MCF 10A (cell line): Measurements from ENCODE around the gene SORCS1. TPM values are rescaled to one million over a fixed set of nuclear protein-coding genes. Genes with fewer than 3 reads are reported as not detected.

Source experiments
- Bru-seq: library from RNA; stranded (reverse); fragments of 400-500 nt; gene quantifications from one replicate; lab custom pipeline; 2021; lab: Mats Ljungman, UMichigan
- BruChase-seq, 2 experiments: library from RNA; stranded (reverse); fragments of 400-500 nt; gene quantifications; one replicate each; lab custom pipeline; 2021; lab: Mats Ljungman, UMichigan
- BruUV-seq: library from RNA; stranded (reverse); fragments of 400-500 nt; replicated peaks from 2 replicates; lab custom pipeline; 2021; lab: Mats Ljungman, UMichigan
- CTCF ChIA-PET: fragments of 300-600 bp; sonication (Branson Sonifier 250); formaldehyde crosslinking; extraction: SDS; loops from one replicate; lab custom pipeline; 2021; ENCODE audit warnings: antibody characterized with exemption, inconsistent platforms; lab: Yijun Ruan, JAX
- POLR2A ChIA-PET: fragments of 300-600, 350-650 bp; sonication (Branson Sonifier 250); formaldehyde crosslinking; extraction: SDS; loops from one replicate; lab custom pipeline; 2020; ENCODE audit warnings: antibody characterized with exemption, inconsistent platforms; lab: Yijun Ruan, JAX
- DNase-seq: peaks from one replicate; pipeline ENCODE4 v3.0.0-alpha.2; 2018; ENCODE audit not compliant: unreplicated experiment
- H3K27ac Mint-ChIP-seq: one replicate; pipeline ENCODE4 v1.8.0; 2022; ENCODE audit warnings: mild to moderate bottlenecking, low read depth, mixed read lengths; ENCODE audit not compliant: unreplicated experiment
- H3K27me3 Mint-ChIP-seq: one replicate; pipeline ENCODE4 v1.8.0; 2022; ENCODE audit warnings: mixed read lengths; ENCODE audit not compliant: insufficient read depth, unreplicated experiment
- H3K36me3 Mint-ChIP-seq: one replicate; pipeline ENCODE4 v1.8.0; 2022; ENCODE audit warnings: mild to moderate bottlenecking, moderate library complexity, mixed read lengths; ENCODE audit not compliant: insufficient read depth, unreplicated experiment
- H3K4me1 Mint-ChIP-seq: one replicate; pipeline ENCODE4 v1.8.0; 2022; ENCODE audit warnings: mixed read lengths; ENCODE audit not compliant: insufficient read depth, unreplicated experiment
- H3K4me3 Mint-ChIP-seq: one replicate; pipeline ENCODE4 v1.8.0; 2022; ENCODE audit warnings: mild to moderate bottlenecking, moderate library complexity, mixed read lengths; ENCODE audit not compliant: unreplicated experiment
- H3K9me3 Mint-ChIP-seq: one replicate; pipeline ENCODE4 v1.8.0; 2022; ENCODE audit warnings: mixed read lengths; ENCODE audit not compliant: unreplicated experiment
- CTCF ChIP-seq: fragments of 200-600 bp; IDR thresholded peaks from one replicate; pipeline ENCODE4 v1.8.0; 2022; ENCODE audit warnings: antibody characterized with exemption, mild to moderate bottlenecking; ENCODE audit not compliant: unreplicated experiment
- intact Hi-C: fragments of 100-400 bp; cut with micrococcal nuclease; formaldehyde crosslinking; loops from 2 replicates; pipeline ENCODE4 v1.14.1; 2022
- long read RNA-seq: library from polyadenylated mRNA; stranded (forward); transcript quantifications from one replicate; pipeline ENCODE4 v2.0.0, GENCODE V29; 2022
- total RNA-seq: library from RNA; stranded (reverse); gene quantifications from 2 replicates; pipeline ENCODE4 v1.2.3, GENCODE V29; 2022

The SORCS1 gene
- 0.54 TPM in 1 of 2 replicates, not detected in the other for total RNA-seq
- Bru-seq, nascent RNA = percentile 4 among the genes with signal in this experiment
- BruChase-seq, experiment 1, labeled RNA remaining after a 6-hour chase = percentile 3 among the genes with signal in this experiment
- BruChase-seq, experiment 2, labeled RNA remaining after a 2-hour chase = percentile 4 among the genes with signal in this experiment
- long read RNA-seq = 0 reads

DNA sequence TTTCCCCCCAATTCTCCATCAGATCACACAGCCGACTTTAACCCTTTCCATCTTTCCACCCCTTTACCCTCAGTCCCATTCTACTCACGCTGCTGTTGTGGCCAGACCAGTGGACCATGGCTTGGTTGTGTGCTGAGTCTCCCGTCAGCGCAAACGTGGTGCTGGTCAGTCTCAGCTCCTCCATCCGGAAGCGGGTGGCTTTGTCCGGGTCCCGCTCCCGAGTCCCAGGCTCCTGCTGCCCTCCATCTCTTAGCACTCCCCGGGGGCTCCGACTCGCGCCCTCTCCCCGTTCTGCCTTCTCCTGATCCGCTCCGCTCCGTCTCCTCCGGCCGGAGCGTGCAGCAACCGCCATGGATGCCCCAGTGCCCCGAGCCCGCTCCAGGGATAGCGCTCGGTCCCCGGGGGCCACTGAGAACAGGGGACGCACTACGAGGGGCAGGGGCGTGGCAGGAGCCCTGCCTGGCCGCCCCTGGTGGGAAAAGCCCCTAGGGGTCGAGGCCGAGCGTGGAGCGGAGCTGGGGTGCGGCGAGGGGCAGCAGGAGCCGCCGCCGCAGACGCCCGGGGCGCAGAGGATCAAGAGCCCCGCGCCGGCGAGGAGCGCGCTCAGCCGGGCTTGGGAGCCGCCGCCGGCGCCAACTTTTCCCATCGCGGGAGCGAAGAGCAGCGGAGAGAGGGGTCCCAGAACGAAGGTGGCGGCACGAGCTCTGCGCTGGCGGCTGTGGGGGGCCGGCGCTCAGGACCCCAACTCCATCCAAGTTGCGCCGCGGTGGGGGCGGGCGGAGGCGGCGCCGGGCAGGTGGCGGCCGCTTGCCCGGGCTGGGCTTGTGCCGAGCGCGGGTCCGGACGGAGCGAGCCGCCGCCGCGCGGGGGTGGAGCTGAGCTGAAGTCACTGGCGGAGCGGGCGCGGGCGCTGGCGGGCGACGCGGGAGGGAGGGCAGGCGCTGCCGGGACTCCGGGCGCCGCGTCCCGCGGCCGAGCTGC, at the start of gene SORCS1:
Gene SORCS1 (minus strand): TSS at position 826 of the 981 bp plus-strand sequence.
- no peak for TF ChIP-seq CTCF
- Mint-ChIP-seq H3K27ac (no peak within 1 kb of the TSS), H3K36me3 (no peaks in the 10 kb centered on the region), H3K4me3 (no peak within 1 kb of the TSS), H3K9me3 (peaks cover 7% of the 10 kb centered on the region), H3K27me3 (no peaks in the 10 kb centered on the region), H3K4me1 (peaks cover 6% of the 10 kb centered on the region)
- POLR2A ChIA-PET = no interaction called here
- no peak for DNase-seq
- CTCF ChIA-PET = interaction anchor here (0.6 to 1.3 kb wide), 2 partner anchors 15 to 459 kb away, joined by 3 read pairs; no protein-coding TSS in a partner anchor
- no TSS peak for BruUV-seq
- intact Hi-C loops = loop anchor here (10.0 kb wide), 1 partner anchor 1041 kb away; no protein-coding TSS in a partner anchor

- no peak for TF ChIP-seq CTCF
- no TSS peak for BruUV-seq
- Mint-ChIP-seq H3K4me1 (no peaks in the 10 kb centered on the region), H3K9me3 (no peaks in the 10 kb centered on the region), H3K36me3 (peaks cover 7% of the 10 kb centered on the region), H3K4me3 (no peak overlapping the region), H3K27me3 (no peaks in the 10 kb centered on the region), H3K27ac (no peak overlapping the region)
- no peak for DNase-seq
- ChIA-PET CTCF (no interaction called here), POLR2A (no interaction called here)
- intact Hi-C loops = no loop called here
Observed at GRCh38 chr10:107214261-107214660, 49.8 kb upstream of the SORCS1 start.

DNA sequence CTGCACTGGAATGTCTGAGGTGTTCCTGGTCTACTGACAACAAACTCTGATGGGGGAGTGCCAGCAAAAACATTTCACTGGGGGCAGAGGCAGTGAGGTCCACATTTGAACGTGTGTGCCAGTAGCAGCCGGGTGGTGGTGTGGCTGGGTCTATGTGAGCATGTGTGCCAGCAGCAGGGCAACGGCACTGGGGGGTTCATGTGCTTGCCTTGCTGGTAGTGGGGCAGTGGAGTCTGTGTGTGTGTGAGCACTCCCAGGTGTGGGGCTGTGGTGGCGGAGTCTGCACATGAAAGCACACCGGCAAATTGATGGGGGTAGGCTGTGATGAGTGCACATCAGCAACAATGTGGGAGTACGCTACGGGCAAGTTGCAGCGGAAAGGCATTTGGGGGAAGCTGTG, 49.4 kb upstream of the SORCS1 start:
- BruUV-seq = no TSS peak
- Mint-ChIP-seq H3K4me3 (no peak overlapping the region), H3K4me1 (no peaks in the 10 kb centered on the region), H3K9me3 (no peaks in the 10 kb centered on the region), H3K36me3 (peaks cover 7% of the 10 kb centered on the region), H3K27ac (no peak overlapping the region), H3K27me3 (no peaks in the 10 kb centered on the region)
- intact Hi-C loops = no loop called here
- DNase-seq = no peak
- TF ChIP-seq CTCF = no peak
- POLR2A ChIA-PET = no interaction called here
- CTCF ChIA-PET = no interaction called here

DNA sequence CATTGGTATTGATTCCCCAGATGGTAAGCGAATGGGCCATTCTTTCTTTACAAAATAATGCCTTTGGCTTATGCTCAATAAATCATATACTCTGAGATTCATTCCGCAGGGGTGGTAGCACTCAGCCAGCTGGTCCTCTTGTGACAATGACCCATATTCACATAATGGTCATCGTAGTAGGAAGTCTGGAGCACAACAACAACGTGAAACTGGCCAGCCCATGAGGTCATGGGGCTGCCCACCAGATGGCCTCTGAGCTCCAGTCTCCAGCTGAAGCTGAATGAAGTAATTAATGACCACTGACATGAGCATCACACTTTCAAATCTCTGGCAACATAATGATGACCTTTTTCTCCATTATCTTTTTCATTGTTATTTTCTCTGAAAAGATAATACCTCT, 42.3 kb upstream of the SORCS1 start:
- POLR2A ChIA-PET = no interaction called here
- no peak overlapping the region for H3K27ac Mint-ChIP-seq

More for the DNA sequence above, 42.3 kb upstream of the SORCS1 start:
- Mint-ChIP-seq H3K4me1 (no peaks in the 10 kb centered on the region), H3K4me3 (no peak overlapping the region), H3K36me3 (no peaks in the 10 kb centered on the region), H3K27me3 (no peaks in the 10 kb centered on the region), H3K9me3 (peaks cover 8% of the 10 kb centered on the region)
- intact Hi-C loops = no loop called here
- no peak for TF ChIP-seq CTCF
- no peak for DNase-seq
- no TSS peak for BruUV-seq
- CTCF ChIA-PET = no interaction called here
